SK-N-SH (cell line): ENCODE measurements around the gene BDKRB1. TPM values are rescaled to one million over a fixed set of nuclear protein-coding genes. Genes with fewer than 3 reads are reported as not detected.

Experiments
- CTCF ChIA-PET: fragments of 300-600, 350-600 bp; formaldehyde crosslinking; extraction: SDS; loops from one replicate; lab custom pipeline; 2021; lab: Yijun Ruan, JAX
- POLR2A ChIA-PET: fragments of 350-600 bp; sonication (Branson Sonifier 250); formaldehyde crosslinking; extraction: SDS; loops from one replicate; lab custom pipeline; 2020; ENCODE audit warnings: antibody characterized with exemption, inconsistent platforms; lab: Yijun Ruan, JAX
- DNase-seq: peaks from one replicate; pipeline ENCODE4 v3.0.0; 2012
- H2AFZ ChIP-seq: fragments of 200-600 bp; sonication (generic); 2 replicates; pipeline ENCODE4 v1.8.1; 2016; ENCODE audit warnings: antibody characterized with exemption, mild to moderate bottlenecking, low read depth
- H3F3A ChIP-seq: fragments of 200-600 bp; sonication (generic); replicated peaks from 2 replicates; pipeline ENCODE3; 2016; ENCODE audit warnings: antibody characterized with exemption, mild to moderate bottlenecking; ENCODE audit not compliant: insufficient read depth
- H3K27ac ChIP-seq, 2 experiments: fragments of 200-500 bp in 1 of 2; fragments of 200-600 bp in 1 of 2; sonication (Bioruptor generic) in 1 of 2; sonication (generic), shearing (Covaris generic) in 1 of 2; 2 replicates each; pipeline versions ENCODE4 v1.5.1 to v1.6.1; 2014 to 2016; ENCODE audit warnings: low read depth in 2 of 2, inconsistent platforms in 1 of 2, low read length in 1 of 2, mild to moderate bottlenecking in 1 of 2, mixed read lengths in 1 of 2
- H3K27me3 ChIP-seq: fragments of 200-600 bp; sonication (generic), shearing (Covaris generic); 2 replicates; pipeline ENCODE4 v1.6.1; 2016; ENCODE audit warnings: mixed run types; ENCODE audit not compliant: insufficient read depth
- H3K36me3 ChIP-seq, 2 experiments: fragments of 200-500 bp in 1 of 2; fragments of 200-600 bp in 1 of 2; sonication (Bioruptor generic) in 1 of 2; sonication (generic) in 1 of 2; replicated peaks in 1 of 2; 2 replicates each; pipeline versions ENCODE3 to v1.5.1; 2014 to 2016; ENCODE audit warnings: low read length in 1 of 2, mild to moderate bottlenecking in 1 of 2; ENCODE audit not compliant: insufficient read depth in 2 of 2, control insufficient read depth in 1 of 2
- H3K4me1 ChIP-seq, 2 experiments: fragments of 200-500 bp in 1 of 2; fragments of 200-600 bp in 1 of 2; sonication (Bioruptor generic) in 1 of 2; sonication (generic), shearing (Covaris generic) in 1 of 2; 2 replicates each; pipeline versions ENCODE4 v1.5.1 to v1.6.1; 2014 to 2016; ENCODE audit warnings: low read depth in 1 of 2, low read length in 1 of 2, mixed run types in 1 of 2; ENCODE audit not compliant: insufficient read depth in 2 of 2, control insufficient read depth in 1 of 2
- H3K4me2 ChIP-seq: fragments of 200-600 bp; sonication (generic), shearing (Covaris generic); 2 replicates; pipeline ENCODE4 v1.6.1; 2017; ENCODE audit warnings: mixed run types
- H3K4me3 ChIP-seq, 2 experiments: fragments of 200-500 bp in 1 of 2; fragments of 200-600 bp in 1 of 2; sonication (Bioruptor generic) in 1 of 2; sonication (generic), shearing (Covaris generic) in 1 of 2; 2 replicates each; pipeline versions ENCODE4 v1.5.1 to v1.8.1; 2014 to 2016; ENCODE audit warnings: low read depth in 2 of 2, inconsistent platforms in 1 of 2, low read length in 1 of 2, mild to moderate bottlenecking in 1 of 2, mixed read lengths in 1 of 2, moderate library complexity in 1 of 2
- H3K79me2 ChIP-seq: fragments of 200-600 bp; sonication (generic); 2 replicates; pipeline ENCODE4 v1.8.1; 2017; ENCODE audit warnings: mild to moderate bottlenecking; ENCODE audit not compliant: insufficient read depth
- H3K9ac ChIP-seq: fragments of 200-600 bp; sonication (generic); 2 replicates; pipeline ENCODE4 v1.6.1; 2017; ENCODE audit warnings: mixed run types
- H3K9me2 ChIP-seq: fragments of 200-600 bp; sonication (generic); 2 replicates; pipeline ENCODE4 v1.6.1; 2017; ENCODE audit warnings: mixed run types
- H3K9me3 ChIP-seq: fragments of 200-600 bp; sonication (generic); 2 replicates; pipeline ENCODE4 v1.6.1; 2017; ENCODE audit warnings: mixed run types, mild to moderate bottlenecking, moderate library complexity
- H4K20me1 ChIP-seq: fragments of 200-600 bp; sonication (generic); 2 replicates; pipeline ENCODE4 v1.6.1; 2017; ENCODE audit warnings: mild to moderate bottlenecking, mixed run types; ENCODE audit not compliant: insufficient read depth
- EP300 ChIP-seq, 2 experiments: IDR thresholded peaks; 2 replicates each; pipeline versions ENCODE4 v1.4.0 to v1.6.1; 2012; ENCODE audit warnings: borderline replicate concordance in 1 of 2, low read depth in 1 of 2, low read length in 1 of 2
- EZH2phosphoT487 ChIP-seq: fragments of 200-600 bp; sonication (generic); IDR thresholded peaks from 2 replicates; pipeline ENCODE4 v1.6.1; 2017; ENCODE audit warnings: low read depth, mixed run types, mild to moderate bottlenecking, antibody characterized with exemption, moderate library complexity, borderline replicate concordance
- FOXJ3 ChIP-seq: sonication (generic); formaldehyde crosslinking; IDR thresholded peaks from 2 replicates; pipeline ENCODE4 v1.5.1; 2020; ENCODE audit warnings: mild to moderate bottlenecking, missing genetic modification reagents
- FOXM1 ChIP-seq: IDR thresholded peaks from 2 replicates; pipeline ENCODE4 v1.4.0; 2012; ENCODE audit warnings: low read depth, mild to moderate bottlenecking
- GATA2 ChIP-seq: sonication (generic); formaldehyde crosslinking; IDR thresholded peaks from 2 replicates; pipeline ENCODE4 v1.5.0; 2020; ENCODE audit warnings: mild to moderate bottlenecking, missing genetic modification reagents
- MEF2A ChIP-seq: IDR thresholded peaks from 2 replicates; pipeline ENCODE4 v1.4.0; 2012; ENCODE audit warnings: low read depth, borderline replicate concordance
- MXI1 ChIP-seq: IDR thresholded peaks from 2 replicates; pipeline ENCODE4 v1.6.1; 2012; ENCODE audit warnings: mild to moderate bottlenecking, low read depth, low read length, improper control_type of control experiment
- NFIC ChIP-seq: IDR thresholded peaks from 2 replicates; pipeline ENCODE4 v1.4.0; 2012; ENCODE audit warnings: borderline replicate concordance
- NRF1 ChIP-seq: IDR thresholded peaks from 2 replicates; pipeline ENCODE4 v1.6.1; 2012; ENCODE audit warnings: low read depth, mild to moderate bottlenecking, low read length
- POLR2AphosphoS5 ChIP-seq: IDR thresholded peaks from 2 replicates; pipeline ENCODE4 v1.6.1; 2012; ENCODE audit warnings: low read depth, low read length
- RCOR1 ChIP-seq: fragments of 150-350 bp; IDR thresholded peaks from 2 replicates; pipeline ENCODE4 v1.6.1; 2017; ENCODE audit warnings: antibody characterized with exemption, low read length
- RFX5 ChIP-seq: IDR thresholded peaks from 2 replicates; pipeline ENCODE4 v1.6.1; 2012; ENCODE audit warnings: mild to moderate bottlenecking, improper control_type of control experiment, low read length
- SIN3A ChIP-seq: IDR thresholded peaks from 2 replicates; pipeline ENCODE4 v1.6.1; 2012; ENCODE audit warnings: low read depth, mild to moderate bottlenecking, low read length, moderate library complexity, borderline replicate concordance
- TCF12 ChIP-seq: IDR thresholded peaks from 2 replicates; pipeline ENCODE4 v1.4.0; 2012
- YY1 ChIP-seq: IDR thresholded peaks from 2 replicates; pipeline ENCODE4 v1.4.0; 2012; ENCODE audit warnings: low read depth, mild to moderate bottlenecking
- ZBTB33 ChIP-seq: IDR thresholded peaks from 2 replicates; pipeline ENCODE4 v1.4.0; 2012; ENCODE audit warnings: low read depth, borderline replicate concordance
- WGBS: methylation state at CpG from one replicate; pipeline ENCODE4 v1.1.6; 2017; ENCODE audit warnings: low lambda C conversion rate; 5-methylcytosine and 5-hydroxymethylcytosine counted together
- polyA plus RNA-seq, 3 experiments: library from polyadenylated mRNA; depleted of rRNA; stranded (reverse); fragments of >200 nt; gene quantifications; 2 replicates each; pipeline ENCODE4 v1.2.3, GENCODE V29; 2012
- TF ChIP-seq, protein P1 (sequence below): IDR thresholded peaks from 2 replicates; pipeline ENCODE4 v1.6.1; 2012; ENCODE audit warnings: mild to moderate bottlenecking, low read depth, low read length, moderate library complexity
- TF ChIP-seq, protein P2 (sequence below): IDR thresholded peaks from 2 replicates; pipeline ENCODE4; 2012
- TF ChIP-seq, protein P3 (sequence below): fragments of 200-600 bp; sonication (generic); IDR thresholded peaks from 2 replicates; pipeline ENCODE4 v1.6.1; 2017; ENCODE audit warnings: antibody characterized with exemption, mild to moderate bottlenecking, moderate library complexity

BDKRB1 gene
- polyA plus RNA-seq, 1 of the 3 experiments (the other 2 are of a cell fraction) = 14.4 TPM

DNA sequence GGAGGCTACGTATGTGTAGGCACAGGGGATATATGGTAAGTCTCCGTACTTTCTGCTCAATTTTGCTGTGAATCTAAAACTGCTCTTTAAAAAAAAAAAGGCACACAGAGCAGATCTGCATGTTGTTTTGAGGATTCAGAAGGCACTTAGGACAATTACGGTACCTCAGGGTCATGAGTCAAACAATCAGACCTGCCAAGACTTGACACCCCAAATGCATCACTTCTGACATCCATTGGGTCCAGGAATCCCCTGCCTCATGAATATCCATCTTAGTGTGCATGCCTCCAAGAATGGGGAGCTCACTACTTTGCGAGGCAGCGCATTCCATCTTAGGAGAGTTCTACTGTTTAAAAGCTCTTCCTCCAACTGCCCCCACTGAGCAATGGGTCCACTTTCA is 48.3 kb upstream of the BDKRB1 start:
- Histone ChIP-seq H3K4me3 (no peak overlapping the region), H3K4me1 (peaks cover 11 to 22% of the 10 kb centered on the region in 2 experiments; a peak in 2 of 4 replicates), H4K20me1 (no peaks in the 10 kb centered on the region), H3K9me2 (no peaks in the 10 kb centered on the region), H3K27me3 (no peaks in the 10 kb centered on the region), H2AFZ (no peak overlapping the region), H3K27ac (no peak overlapping the region), H3K9me3 (peaks cover 14% of the 10 kb centered on the region), H3K4me2 (no peak overlapping the region), H3K79me2 (peaks cover 15% of the 10 kb centered on the region; the same call in 1 of the 2 replicates), H3K36me3 (peaks cover 0 to 7% of the 10 kb centered on the region in 2 experiments), H3K9ac (no peak overlapping the region), H3F3A (no peaks in the 10 kb centered on the region)
- no peak for DNase-seq
- WGBS = 97% methylated on average over 5 of the region's 5 CpGs
- TF ChIP-seq NFIC (no peak), YY1 (no peak), GATA2 (CRISPR knock-in tag) (no peak), MEF2A (no peak), FOXM1 (no peak), RFX5 (no peak), EZH2phosphoT487 (no peak), FOXJ3 (CRISPR knock-in tag) (no peak), NRF1 (no peak), TCF12 (no peak), EP300 (IDR thresholded peaks at IDR 0.05; ENCODE audit: borderline replicate concordance in 1 of 2, low read depth in 1 of 2, low read length in 1 of 2) (no peak), MXI1 (no peak), POLR2AphosphoS5 (no peak), RCOR1 (no peak), ZBTB33 (no peak), SIN3A (no peak)
- TF ChIP-seq, protein P1, sequence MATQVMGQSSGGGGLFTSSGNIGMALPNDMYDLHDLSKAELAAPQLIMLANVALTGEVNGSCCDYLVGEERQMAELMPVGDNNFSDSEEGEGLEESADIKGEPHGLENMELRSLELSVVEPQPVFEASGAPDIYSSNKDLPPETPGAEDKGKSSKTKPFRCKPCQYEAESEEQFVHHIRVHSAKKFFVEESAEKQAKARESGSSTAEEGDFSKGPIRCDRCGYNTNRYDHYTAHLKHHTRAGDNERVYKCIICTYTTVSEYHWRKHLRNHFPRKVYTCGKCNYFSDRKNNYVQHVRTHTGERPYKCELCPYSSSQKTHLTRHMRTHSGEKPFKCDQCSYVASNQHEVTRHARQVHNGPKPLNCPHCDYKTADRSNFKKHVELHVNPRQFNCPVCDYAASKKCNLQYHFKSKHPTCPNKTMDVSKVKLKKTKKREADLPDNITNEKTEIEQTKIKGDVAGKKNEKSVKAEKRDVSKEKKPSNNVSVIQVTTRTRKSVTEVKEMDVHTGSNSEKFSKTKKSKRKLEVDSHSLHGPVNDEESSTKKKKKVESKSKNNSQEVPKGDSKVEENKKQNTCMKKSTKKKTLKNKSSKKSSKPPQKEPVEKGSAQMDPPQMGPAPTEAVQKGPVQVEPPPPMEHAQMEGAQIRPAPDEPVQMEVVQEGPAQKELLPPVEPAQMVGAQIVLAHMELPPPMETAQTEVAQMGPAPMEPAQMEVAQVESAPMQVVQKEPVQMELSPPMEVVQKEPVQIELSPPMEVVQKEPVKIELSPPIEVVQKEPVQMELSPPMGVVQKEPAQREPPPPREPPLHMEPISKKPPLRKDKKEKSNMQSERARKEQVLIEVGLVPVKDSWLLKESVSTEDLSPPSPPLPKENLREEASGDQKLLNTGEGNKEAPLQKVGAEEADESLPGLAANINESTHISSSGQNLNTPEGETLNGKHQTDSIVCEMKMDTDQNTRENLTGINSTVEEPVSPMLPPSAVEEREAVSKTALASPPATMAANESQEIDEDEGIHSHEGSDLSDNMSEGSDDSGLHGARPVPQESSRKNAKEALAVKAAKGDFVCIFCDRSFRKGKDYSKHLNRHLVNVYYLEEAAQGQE = no peak
- TF ChIP-seq, protein P2, sequence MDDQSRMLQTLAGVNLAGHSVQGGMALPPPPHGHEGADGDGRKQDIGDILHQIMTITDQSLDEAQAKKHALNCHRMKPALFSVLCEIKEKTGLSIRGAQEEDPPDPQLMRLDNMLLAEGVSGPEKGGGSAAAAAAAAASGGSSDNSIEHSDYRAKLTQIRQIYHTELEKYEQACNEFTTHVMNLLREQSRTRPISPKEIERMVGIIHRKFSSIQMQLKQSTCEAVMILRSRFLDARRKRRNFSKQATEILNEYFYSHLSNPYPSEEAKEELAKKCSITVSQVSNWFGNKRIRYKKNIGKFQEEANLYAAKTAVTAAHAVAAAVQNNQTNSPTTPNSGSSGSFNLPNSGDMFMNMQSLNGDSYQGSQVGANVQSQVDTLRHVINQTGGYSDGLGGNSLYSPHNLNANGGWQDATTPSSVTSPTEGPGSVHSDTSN = no peak
- TF ChIP-seq, protein P3, sequence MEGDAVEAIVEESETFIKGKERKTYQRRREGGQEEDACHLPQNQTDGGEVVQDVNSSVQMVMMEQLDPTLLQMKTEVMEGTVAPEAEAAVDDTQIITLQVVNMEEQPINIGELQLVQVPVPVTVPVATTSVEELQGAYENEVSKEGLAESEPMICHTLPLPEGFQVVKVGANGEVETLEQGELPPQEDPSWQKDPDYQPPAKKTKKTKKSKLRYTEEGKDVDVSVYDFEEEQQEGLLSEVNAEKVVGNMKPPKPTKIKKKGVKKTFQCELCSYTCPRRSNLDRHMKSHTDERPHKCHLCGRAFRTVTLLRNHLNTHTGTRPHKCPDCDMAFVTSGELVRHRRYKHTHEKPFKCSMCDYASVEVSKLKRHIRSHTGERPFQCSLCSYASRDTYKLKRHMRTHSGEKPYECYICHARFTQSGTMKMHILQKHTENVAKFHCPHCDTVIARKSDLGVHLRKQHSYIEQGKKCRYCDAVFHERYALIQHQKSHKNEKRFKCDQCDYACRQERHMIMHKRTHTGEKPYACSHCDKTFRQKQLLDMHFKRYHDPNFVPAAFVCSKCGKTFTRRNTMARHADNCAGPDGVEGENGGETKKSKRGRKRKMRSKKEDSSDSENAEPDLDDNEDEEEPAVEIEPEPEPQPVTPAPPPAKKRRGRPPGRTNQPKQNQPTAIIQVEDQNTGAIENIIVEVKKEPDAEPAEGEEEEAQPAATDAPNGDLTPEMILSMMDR = no peak
- ChIA-PET POLR2A (no interaction called here), CTCF (interaction anchor here (0.9 to 2.7 kb wide), 2 partner anchors 66 to 107 kb away, joined by 3 to 16 read pairs; no protein-coding TSS in a partner anchor)
